GM19099 (cell line): ENCODE results near the gene RPUSD3.
A peak's percentile ranks its signal among the peaks of the same experiment; 100 is the strongest.

Experiments
- POLR2A ChIP-seq: IDR thresholded peaks from 3 replicates; pipeline ENCODE4 v1.6.1; 2011; ENCODE audit warnings: low read depth; ENCODE audit not compliant: insufficient read length; ENCODE audit errors: extremely low read depth

Gene RPUSD3

GRCh38 chr3:9793161-9793781 is 50.5 kb downstream of the RPUSD3 start:
- TF ChIP-seq POLR2A, result peak; percentile 21

GRCh38 chr3:9792405-9793160 is 51.2 kb downstream of the RPUSD3 start, which contains the start of the genes ARPC4 and TADA3:
Gene ARPC4 (plus strand): TSS chr3:9793082. CDS start chr3:9793122, 40 bp downstream.
Gene TADA3 (minus strand): TSS chr3:9792473. CDS start chr3:9791466, 1,007 bp downstream.
- TF ChIP-seq POLR2A, result peak; percentile 91

- TF ChIP-seq POLR2A, result no peak
Measured at GRCh38 chr3:9791790-9792404, 51.9 kb downstream of the RPUSD3 start.

- TF ChIP-seq POLR2A, result no peak
Measured at GRCh38 chr3:9791127-9791526, 52.7 kb downstream of the RPUSD3 start.
